Epithelial cell of prostate (primary cell): Measurements from ENCODE around the gene RNU11.
A peak's percentile ranks its signal among the peaks of the same experiment; 100 is the strongest.
"Not testable (repeated sequence)": the region's sequence is repeated elsewhere in the genome, so short reads cannot be mapped to it uniquely, and the experiment has no call there.

Source experiments
- DNase-seq: peaks from one replicate; pipeline ENCODE4 v3.0.0-alpha.2; 2011; ENCODE audit warnings: low read depth, low spot score
- H3K27ac ChIP-seq: fragments of 450-650 bp; 2 replicates; pipeline ENCODE4 v1.5.1; 2017; ENCODE audit warnings: mild to moderate bottlenecking

Gene RNU11

GRCh38 chr1:28655448-28656311 is 7.3 kb downstream of the RNU11 start:
- not testable (repeated sequence) for DNase-seq

GRCh38 chr1:28656335-28656734 is 7.9 kb downstream of the RNU11 start:
- no peak for DNase-seq

More at GRCh38 chr1:28655448-28656311, 7.3 kb downstream of the RNU11 start:
- H3K27ac ChIP-seq, result not testable (repeated sequence)

GRCh38 chr1:28663871-28664470 is 15.6 kb downstream of the RNU11 start:
- DNase-seq, result no peak
- no peak overlapping the region for H3K27ac ChIP-seq

More at GRCh38 chr1:28656335-28656734, 7.9 kb downstream of the RNU11 start:
- H3K27ac ChIP-seq, result no peak overlapping the region

GRCh38 chr1:28666806-28667205 is 18.4 kb downstream of the RNU11 start:
- H3K27ac ChIP-seq, result no peak overlapping the region
- DNase-seq, result no peak

- peak; percentile 44 for DNase-seq
- peak within 1 kb of the TSS; percentile 97 for H3K27ac ChIP-seq
Observed at GRCh38 chr1:28668191-28668955, 20.0 kb downstream of the RNU11 start, which contains the start of gene GMEB1. Gene GMEB1 (plus strand): TSS chr1:28668784. CDS start chr1:28683613, 14,829 bp downstream.

GRCh38 chr1:28668956-28669723 is 20.7 kb downstream of the RNU11 start:
- peak overlapping the region; percentile 97 for H3K27ac ChIP-seq
- DNase-seq, result no peak

- no peak for DNase-seq
- H3K27ac ChIP-seq, result no peak overlapping the region
Observed at GRCh38 chr1:28671254-28671780, 22.9 kb downstream of the RNU11 start.

- not testable (repeated sequence) for H3K27ac ChIP-seq, DNase-seq
Observed at GRCh38 chr1:28672971-28673370, 24.6 kb downstream of the RNU11 start.

- no peak for DNase-seq
- H3K27ac ChIP-seq, result no peak overlapping the region
Observed at GRCh38 chr1:28675924-28676257, 27.5 kb downstream of the RNU11 start.

GRCh38 chr1:28680151-28680550 is 31.8 kb downstream of the RNU11 start:
- H3K27ac ChIP-seq, result no peak overlapping the region
- DNase-seq, result no peak

- DNase-seq, result peak; percentile 16
- no peak overlapping the region for H3K27ac ChIP-seq
Observed at GRCh38 chr1:28682840-28683239, 34.4 kb downstream of the RNU11 start.

GRCh38 chr1:28684937-28685336 is 36.5 kb downstream of the RNU11 start:
- H3K27ac ChIP-seq, result no peak overlapping the region
- no peak for DNase-seq

- not testable (repeated sequence) for H3K27ac ChIP-seq, DNase-seq
Observed at GRCh38 chr1:28691627-28692026, 43.2 kb downstream of the RNU11 start.
